HFFc6 (cell line): ENCODE measurements around the gene LRFN5. TPM values are rescaled to one million over a fixed set of nuclear protein-coding genes. Genes with fewer than 3 reads are reported as not detected.

Experiments
- DNase-seq: peaks from one replicate; pipeline ENCODE4 v3.0.0-alpha.2; 2018
- H3K27ac Mint-ChIP-seq: 2 replicates; pipeline ENCODE4 v1.8.0; 2020; ENCODE audit warnings: mild to moderate bottlenecking, mixed read lengths
- H3K27me3 Mint-ChIP-seq: 2 replicates; pipeline ENCODE4 v1.8.0; 2021; ENCODE audit warnings: mild to moderate bottlenecking, moderate library complexity, mixed read lengths; ENCODE audit not compliant: insufficient read depth
- H3K36me3 Mint-ChIP-seq: 2 replicates; pipeline ENCODE4 v1.8.0; 2021; ENCODE audit warnings: low read depth, mixed read lengths
- H3K4me1 Mint-ChIP-seq: 2 replicates; pipeline ENCODE4 v1.8.0; 2020; ENCODE audit warnings: low read depth, mixed read lengths
- H3K4me3 Mint-ChIP-seq: 2 replicates; pipeline ENCODE4 v1.8.0; 2020; ENCODE audit warnings: mild to moderate bottlenecking, moderate library complexity, mixed read lengths
- H3K9me3 Mint-ChIP-seq: 2 replicates; pipeline ENCODE4 v1.8.0; 2020; ENCODE audit warnings: mild to moderate bottlenecking, mixed read lengths
- CTCF ChIP-seq: fragments of 200-600 bp; sonication (generic); IDR thresholded peaks from 2 replicates; pipeline ENCODE4 v1.5.0; 2021; ENCODE audit warnings: antibody characterized with exemption, mild to moderate bottlenecking
- total RNA-seq, 6 experiments: library from RNA; stranded (reverse); fragmentation: NEBNext Ultra II Directional; extraction: Animal tissue kit (Norgen Biotek cat#: 25700); gene quantifications; 2 replicates in 1 of 6; 3 replicates in 5 of 6; pipeline ENCODE4 v1.2.3, GENCODE V29; 2021

LRFN5 gene
- total RNA-seq, 6 experiments from 2014 or later, result not detected

GRCh38 chr14:41860586-41860985 lies 253.9 kb downstream of the LRFN5 start:
- Mint-ChIP-seq H3K36me3 (no peaks in the 10 kb centered on the region), H3K4me3 (no peak overlapping the region), H3K27ac (no peak overlapping the region), H3K27me3 (no peaks in the 10 kb centered on the region), H3K4me1 (no peaks in the 10 kb centered on the region), H3K9me3 (peaks cover 19% of the 10 kb centered on the region)
- no peak for DNase-seq
- no peak for TF ChIP-seq CTCF

- no peak overlapping the region for H3K27ac Mint-ChIP-seq
- H3K27me3 Mint-ChIP-seq, result no peaks in the 10 kb centered on the region
- no peaks in the 10 kb centered on the region for H3K4me1 Mint-ChIP-seq
- H3K9me3 Mint-ChIP-seq, result peaks cover 30% of the 10 kb centered on the region
- DNase-seq, result no peak
- no peak overlapping the region for H3K4me3 Mint-ChIP-seq
- H3K36me3 Mint-ChIP-seq, result peaks cover 3% of the 10 kb centered on the region; the same call in 1 of the 2 replicates
- no peak for TF ChIP-seq CTCF
These were observed 259.2 kb downstream of the LRFN5 start for GRCh38 chr14:41865894-41866293.

GRCh38 chr14:41868396-41868795 lies 261.7 kb downstream of the LRFN5 start:
- no peak for TF ChIP-seq CTCF
- Mint-ChIP-seq H3K9me3 (peaks cover 29% of the 10 kb centered on the region), H3K4me3 (no peak overlapping the region), H3K4me1 (no peaks in the 10 kb centered on the region), H3K27me3 (no peaks in the 10 kb centered on the region), H3K36me3 (peaks cover 3% of the 10 kb centered on the region; the same call in 1 of the 2 replicates), H3K27ac (no peak overlapping the region)
- DNase-seq, result no peak

GRCh38 chr14:41872931-41873685 lies 266.4 kb downstream of the LRFN5 start:
- H3K4me1 Mint-ChIP-seq, result no peaks in the 10 kb centered on the region
- no peaks in the 10 kb centered on the region for H3K27me3 Mint-ChIP-seq
- peaks cover 23% of the 10 kb centered on the region for H3K9me3 Mint-ChIP-seq
- H3K36me3 Mint-ChIP-seq, result no peaks in the 10 kb centered on the region
- no peak overlapping the region for H3K27ac Mint-ChIP-seq
- H3K4me3 Mint-ChIP-seq, result no peak overlapping the region
- no peak for DNase-seq
- no peak for TF ChIP-seq CTCF

- H3K9me3 Mint-ChIP-seq, result peaks cover 23% of the 10 kb centered on the region
- TF ChIP-seq CTCF, result no peak
- no peak for DNase-seq
- H3K27me3 Mint-ChIP-seq, result no peaks in the 10 kb centered on the region
- no peaks in the 10 kb centered on the region for H3K4me1 Mint-ChIP-seq
- H3K36me3 Mint-ChIP-seq, result no peaks in the 10 kb centered on the region
- H3K4me3 Mint-ChIP-seq, result no peak overlapping the region
- H3K27ac Mint-ChIP-seq, result no peak overlapping the region
These were observed 267.1 kb downstream of the LRFN5 start for GRCh38 chr14:41873686-41874317.
